HepG2 (cell line): ENCODE results near the gene CHST6. TPM values are rescaled to one million over a fixed set of nuclear protein-coding genes. Genes with fewer than 3 reads are reported as not detected.
A peak's percentile ranks its signal among the peaks of the same experiment; 100 is the strongest.

ENCODE experiments used
- ARNT2 ChIP-seq: sonication (generic); formaldehyde crosslinking; IDR thresholded peaks from 2 replicates; pipeline ENCODE4 v1.8.0; 2022; ENCODE audit warnings: mild to moderate bottlenecking, low read depth, missing genetic modification reagents, moderate library complexity
- EEA1 ChIP-seq: sonication (generic); formaldehyde crosslinking; IDR thresholded peaks from 2 replicates; pipeline ENCODE4 v1.5.1; 2020; ENCODE audit warnings: mild to moderate bottlenecking, missing genetic modification reagents, borderline replicate concordance
- FOSL2 ChIP-seq: sonication (generic); formaldehyde crosslinking; IDR thresholded peaks from 2 replicates; pipeline ENCODE4 v1.4.0; 2020; ENCODE audit warnings: missing genetic modification reagents
- GZF1 ChIP-seq: sonication (generic); formaldehyde crosslinking; IDR thresholded peaks from 2 replicates; pipeline ENCODE4 v1.5.1; 2020; ENCODE audit warnings: mild to moderate bottlenecking, missing genetic modification reagents
- HDAC1 ChIP-seq: sonication (generic); formaldehyde crosslinking; IDR thresholded peaks from 2 replicates; pipeline ENCODE4 v1.5.1; 2020; ENCODE audit warnings: mild to moderate bottlenecking, missing genetic modification reagents
- HMG20B ChIP-seq: conservative IDR thresholded peaks from 2 replicates; pipeline ENCODE4 v1.6.1; 2016; ENCODE audit warnings: missing genetic modification reagents, missing compliant biosample characterization
- HNRNPLL ChIP-seq: fragments of 200-400 bp; formaldehyde crosslinking; IDR thresholded peaks from 2 replicates; pipeline ENCODE4 v1.6.1; 2017; ENCODE audit warnings: mild to moderate bottlenecking, low read depth, low read length; ENCODE audit not compliant: poor library complexity, severe bottlenecking
- KAT7 ChIP-seq: IDR thresholded peaks from 2 replicates; pipeline ENCODE4 v1.6.1; 2018; ENCODE audit warnings: borderline replicate concordance, missing compliant biosample characterization
- MAZ ChIP-seq, 2 experiments: sonication (generic) in 1 of 2; formaldehyde crosslinking in 1 of 2; IDR thresholded peaks; 2 replicates each; pipeline versions ENCODE4 v1.5.0 to v1.6.1; 2012 to 2020; ENCODE audit warnings: low read depth in 2 of 2, mild to moderate bottlenecking in 2 of 2, borderline replicate concordance in 1 of 2, improper control_type of control experiment in 1 of 2, low read length in 1 of 2, missing genetic modification reagents in 1 of 2, moderate library complexity in 1 of 2
- MED13 ChIP-seq: sonication (generic); formaldehyde crosslinking; IDR thresholded peaks from 2 replicates; pipeline ENCODE4 v1.5.0; 2020; ENCODE audit warnings: missing genetic modification reagents
- MEIS1 ChIP-seq: sonication (generic); formaldehyde crosslinking; IDR thresholded peaks from 2 replicates; pipeline ENCODE4 v1.9.0; 2021; ENCODE audit warnings: mild to moderate bottlenecking, missing genetic modification reagents, moderate library complexity, borderline replicate concordance
- MTA3 ChIP-seq: sonication (generic); formaldehyde crosslinking; IDR thresholded peaks from 2 replicates; pipeline ENCODE4 v1.4.0; 2020; ENCODE audit warnings: missing genetic modification reagents
- SOX6 ChIP-seq, 2 experiments: fragments of 450-650 bp in 1 of 2; sonication (generic) in 1 of 2; formaldehyde crosslinking in 1 of 2; IDR thresholded peaks; 2 replicates each; pipeline versions ENCODE4 v1.4.0 to v1.6.1; 2017 to 2020; ENCODE audit warnings: antibody characterized with exemption in 1 of 2, mild to moderate bottlenecking in 1 of 2, missing genetic modification reagents in 1 of 2
- ZFX ChIP-seq: sonication (generic); formaldehyde crosslinking; IDR thresholded peaks from 2 replicates; pipeline ENCODE4 v1.4.0; 2020; ENCODE audit warnings: mild to moderate bottlenecking, low read depth, missing genetic modification reagents, moderate library complexity
- ZNF337 ChIP-seq: sonication (generic); formaldehyde crosslinking; IDR thresholded peaks from 2 replicates; pipeline ENCODE4 v1.5.1; 2020; ENCODE audit warnings: missing genetic modification reagents, low read depth, mild to moderate bottlenecking, borderline replicate concordance
- ZNF496 ChIP-seq: sonication (generic); formaldehyde crosslinking; IDR thresholded peaks from 2 replicates; pipeline ENCODE4 v1.8.1; 2023; ENCODE audit warnings: mild to moderate bottlenecking, moderate library complexity, missing genetic modification reagents; ENCODE audit not compliant: insufficient replicate concordance
- ZNF614 ChIP-seq: IDR thresholded peaks from 2 replicates; pipeline ENCODE4 v1.6.1; 2018; ENCODE audit warnings: missing biosample characterization, missing genetic modification reagents, inconsistent platforms, borderline replicate concordance
- ZNF746 ChIP-seq: sonication (generic); formaldehyde crosslinking; IDR thresholded peaks from 2 replicates; pipeline ENCODE4 v1.8.0; 2022; ENCODE audit warnings: mild to moderate bottlenecking, missing genetic modification reagents
- polyA plus RNA-seq, 8 experiments: library from polyadenylated mRNA; depleted of rRNA in 3 of 8; stranded (reverse) in 7 of 8; unstranded in 1 of 8; fragments of >200 nt; fragmentation: Illumina TruSeq in 4 of 8; extraction: Trizol in 4 of 8; gene quantifications; 2 replicates each; pipeline versions ENCODE4 v1.2.1 to v1.2.3, GENCODE V29; 2011 to 2016; ENCODE audit warnings: low read depth in 4 of 8, missing spikeins in 1 of 8, mixed read lengths in 1 of 8; ENCODE audit not compliant: insufficient read depth in 1 of 8
- total RNA-seq, 5 experiments: library from RNA; depleted of rRNA; stranded (reverse); fragments of >200 nt; fragmentation: Illumina TruSeq; extraction: Trizol; gene quantifications; 2 replicates each; pipeline ENCODE4 v1.2.3, GENCODE V29; 2016; ENCODE audit warnings: low read depth in 1 of 5
- TF ChIP-seq, protein P1 (sequence below): sonication (generic); formaldehyde crosslinking; IDR thresholded peaks from 2 replicates; pipeline ENCODE4 v1.4.0; 2020; ENCODE audit warnings: missing genetic modification reagents, borderline replicate concordance
- TF ChIP-seq, protein P2 (sequence below): sonication (generic); formaldehyde crosslinking; IDR thresholded peaks from 2 replicates; pipeline ENCODE4 v1.4.0; 2020; ENCODE audit warnings: missing genetic modification reagents
- TF ChIP-seq, protein P3 (sequence below): sonication (generic); formaldehyde crosslinking; IDR thresholded peaks from 2 replicates; pipeline ENCODE4 v1.4.0; 2020; ENCODE audit warnings: missing genetic modification reagents

The CHST6 gene
- total and polyA plus RNA-seq, 2 of the 13 experiments (the other 11 are each of a cell fraction or from before 2014, with no cell fraction given) = 0.18 to 0.91 TPM

DNA sequence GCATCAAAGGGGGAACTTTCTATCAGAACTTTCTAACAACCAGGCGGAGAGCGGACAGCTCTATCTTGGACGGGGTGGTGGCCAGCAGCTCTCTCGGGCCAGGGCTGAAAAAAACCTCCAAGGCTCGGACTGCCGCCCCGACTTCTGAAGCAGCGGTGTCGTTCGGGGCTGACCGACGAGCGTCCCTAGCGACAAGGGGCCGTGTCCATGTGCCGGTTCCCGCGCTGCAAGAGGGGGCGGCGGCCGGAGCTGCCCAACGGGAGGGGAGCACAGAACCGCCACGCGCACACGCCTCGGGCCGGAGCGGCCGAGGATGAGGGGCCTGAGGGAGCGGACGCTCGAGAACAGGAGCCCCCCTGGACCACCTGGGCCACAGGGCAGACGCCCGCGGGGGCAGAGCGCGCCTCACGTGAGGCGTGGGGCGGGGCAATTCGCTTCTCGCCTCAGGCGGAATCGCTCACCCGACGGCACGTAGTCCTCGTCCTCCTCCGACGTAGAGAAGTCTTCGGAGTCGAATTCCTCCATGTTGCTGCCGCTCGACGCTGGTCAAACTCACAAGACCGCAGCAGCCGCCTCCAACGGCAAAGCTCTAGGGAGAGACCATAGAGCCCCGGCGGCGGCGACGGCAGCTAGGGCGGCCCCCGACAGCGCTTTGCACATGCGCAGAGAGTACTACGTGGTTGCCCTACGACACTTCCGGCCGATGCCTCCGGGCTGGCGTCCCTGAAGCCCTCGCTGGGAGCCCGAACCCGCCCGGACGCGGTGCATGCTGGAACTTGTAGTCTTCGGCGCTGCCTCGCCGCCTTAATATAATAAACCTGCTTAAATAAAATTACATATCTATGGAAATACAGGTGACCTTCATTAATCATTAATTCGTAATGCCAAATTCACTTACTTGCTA, 62.2 kb downstream of the CHST6 start, which contains the start of gene CFDP1 (continued):
- peak; percentile 59; the same call in 1 of the 2 replicates for TF ChIP-seq ZNF337 (CRISPR knock-in tag)
- TF ChIP-seq MAZ (IDR thresholded peaks at IDR 0.05; ENCODE audit: borderline replicate concordance, low read depth, low read length) = peak; percentile 48
- TF ChIP-seq MAZ (CRISPR knock-in tag; IDR thresholded peaks at IDR 0.05; ENCODE audit: low read depth) = peak; percentile 23; the same call in 1 of the 2 replicates
- TF ChIP-seq ZNF746 = no peak; the same call in 1 of the 2 replicates
- no peak for TF ChIP-seq SOX6 (IDR thresholded peaks at IDR 0.05)
- TF ChIP-seq SOX6 (CRISPR knock-in tag; IDR thresholded peaks at IDR 0.05) = peak; percentile 59
- TF ChIP-seq EEA1 (CRISPR knock-in tag) = peak; percentile 98
- TF ChIP-seq ZFX (CRISPR knock-in tag) = peak; percentile 78
- peak; percentile 87 for TF ChIP-seq MED13
- peak; percentile 76 for TF ChIP-seq HNRNPLL
- TF ChIP-seq MTA3 (CRISPR knock-in tag) = no peak
- TF ChIP-seq GZF1 (CRISPR knock-in tag) = peak; percentile 81
- TF ChIP-seq HDAC1 (CRISPR knock-in tag) = peak; percentile 99
- peak; percentile 95 for TF ChIP-seq ARNT2 (CRISPR knock-in tag)
- TF ChIP-seq ZNF614 = peak; percentile 45; the same call in 1 of the 2 replicates
- TF ChIP-seq KAT7 (CRISPR knock-in tag) = peak; percentile 96
- TF ChIP-seq, protein P1, sequence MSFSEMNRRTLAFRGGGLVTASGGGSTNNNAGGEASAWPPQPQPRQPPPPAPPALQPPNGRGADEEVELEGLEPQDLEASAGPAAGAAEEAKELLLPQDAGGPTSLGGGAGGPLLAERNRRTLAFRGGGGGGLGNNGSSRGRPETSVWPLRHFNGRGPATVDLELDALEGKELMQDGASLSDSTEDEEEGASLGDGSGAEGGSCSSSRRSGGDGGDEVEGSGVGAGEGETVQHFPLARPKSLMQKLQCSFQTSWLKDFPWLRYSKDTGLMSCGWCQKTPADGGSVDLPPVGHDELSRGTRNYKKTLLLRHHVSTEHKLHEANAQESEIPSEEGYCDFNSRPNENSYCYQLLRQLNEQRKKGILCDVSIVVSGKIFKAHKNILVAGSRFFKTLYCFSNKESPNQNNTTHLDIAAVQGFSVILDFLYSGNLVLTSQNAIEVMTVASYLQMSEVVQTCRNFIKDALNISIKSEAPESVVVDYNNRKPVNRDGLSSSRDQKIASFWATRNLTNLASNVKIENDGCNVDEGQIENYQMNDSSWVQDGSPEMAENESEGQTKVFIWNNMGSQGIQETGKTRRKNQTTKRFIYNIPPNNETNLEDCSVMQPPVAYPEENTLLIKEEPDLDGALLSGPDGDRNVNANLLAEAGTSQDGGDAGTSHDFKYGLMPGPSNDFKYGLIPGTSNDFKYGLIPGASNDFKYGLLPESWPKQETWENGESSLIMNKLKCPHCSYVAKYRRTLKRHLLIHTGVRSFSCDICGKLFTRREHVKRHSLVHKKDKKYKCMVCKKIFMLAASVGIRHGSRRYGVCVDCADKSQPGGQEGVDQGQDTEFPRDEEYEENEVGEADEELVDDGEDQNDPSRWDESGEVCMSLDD (CRISPR knock-in tag) = 0 out of 2 replicates have a peak, but pooled peaks have one; percentile 33
- TF ChIP-seq, protein P2, sequence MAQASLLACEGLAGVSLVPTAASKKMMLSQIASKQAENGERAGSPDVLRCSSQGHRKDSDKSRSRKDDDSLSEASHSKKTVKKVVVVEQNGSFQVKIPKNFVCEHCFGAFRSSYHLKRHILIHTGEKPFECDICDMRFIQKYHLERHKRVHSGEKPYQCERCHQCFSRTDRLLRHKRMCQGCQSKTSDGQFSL (CRISPR knock-in tag) = no peak
- peak; percentile 90; the same call in 1 of the 2 replicates for TF ChIP-seq MEIS1
- TF ChIP-seq FOSL2 (CRISPR knock-in tag) = peak; percentile 6; the same call in 1 of the 2 replicates
- TF ChIP-seq ZNF496 (CRISPR knock-in tag) = no peak
- TF ChIP-seq HMG20B (CRISPR knock-in tag) = no peak
- TF ChIP-seq, protein P3, sequence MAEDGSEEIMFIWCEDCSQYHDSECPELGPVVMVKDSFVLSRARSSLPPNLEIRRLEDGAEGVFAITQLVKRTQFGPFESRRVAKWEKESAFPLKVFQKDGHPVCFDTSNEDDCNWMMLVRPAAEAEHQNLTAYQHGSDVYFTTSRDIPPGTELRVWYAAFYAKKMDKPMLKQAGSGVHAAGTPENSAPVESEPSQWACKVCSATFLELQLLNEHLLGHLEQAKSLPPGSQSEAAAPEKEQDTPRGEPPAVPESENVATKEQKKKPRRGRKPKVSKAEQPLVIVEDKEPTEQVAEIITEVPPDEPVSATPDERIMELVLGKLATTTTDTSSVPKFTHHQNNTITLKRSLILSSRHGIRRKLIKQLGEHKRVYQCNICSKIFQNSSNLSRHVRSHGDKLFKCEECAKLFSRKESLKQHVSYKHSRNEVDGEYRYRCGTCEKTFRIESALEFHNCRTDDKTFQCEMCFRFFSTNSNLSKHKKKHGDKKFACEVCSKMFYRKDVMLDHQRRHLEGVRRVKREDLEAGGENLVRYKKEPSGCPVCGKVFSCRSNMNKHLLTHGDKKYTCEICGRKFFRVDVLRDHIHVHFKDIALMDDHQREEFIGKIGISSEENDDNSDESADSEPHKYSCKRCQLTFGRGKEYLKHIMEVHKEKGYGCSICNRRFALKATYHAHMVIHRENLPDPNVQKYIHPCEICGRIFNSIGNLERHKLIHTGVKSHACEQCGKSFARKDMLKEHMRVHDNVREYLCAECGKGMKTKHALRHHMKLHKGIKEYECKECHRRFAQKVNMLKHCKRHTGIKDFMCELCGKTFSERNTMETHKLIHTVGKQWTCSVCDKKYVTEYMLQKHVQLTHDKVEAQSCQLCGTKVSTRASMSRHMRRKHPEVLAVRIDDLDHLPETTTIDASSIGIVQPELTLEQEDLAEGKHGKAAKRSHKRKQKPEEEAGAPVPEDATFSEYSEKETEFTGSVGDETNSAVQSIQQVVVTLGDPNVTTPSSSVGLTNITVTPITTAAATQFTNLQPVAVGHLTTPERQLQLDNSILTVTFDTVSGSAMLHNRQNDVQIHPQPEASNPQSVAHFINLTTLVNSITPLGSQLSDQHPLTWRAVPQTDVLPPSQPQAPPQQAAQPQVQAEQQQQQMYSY = no peak
